Thyroid gland (tissue), 4 donors: ENCODE data around the gene CRNKL1.

Experiments
- CTCF ChIP-seq, 6 experiments: fragments of 200-600 bp in 3 of 6; fragments of 450-650 bp in 3 of 6; sonication (generic) in 3 of 6; IDR thresholded peaks; one replicate each; pipeline ENCODE4 v1.5.1; 2016 to 2019; ENCODE audit warnings: antibody characterized with exemption in 6 of 6, mild to moderate bottlenecking in 2 of 6, inconsistent platforms in 1 of 6, moderate library complexity in 1 of 6
- POLR2A ChIP-seq, 2 donors: fragments of 450-650 bp; IDR thresholded peaks; one replicate each; pipeline ENCODE4 v1.6.1; 2017; ENCODE audit warnings: antibody characterized with exemption in 2 of 2, mild to moderate bottlenecking in 2 of 2, moderate library complexity in 1 of 2

- TF ChIP-seq CTCF (IDR thresholded peaks at IDR 0.05): no peak
- no peak for TF ChIP-seq POLR2A (IDR thresholded peaks at IDR 0.05)
These were observed 55.3 kb downstream of the CRNKL1 start for GRCh38 chr20:19996917-19997316.
